ENCODE results near the gene FOXP1. TPM values are rescaled to one million over a fixed set of nuclear protein-coding genes. Genes with fewer than 3 reads are reported as not detected.

The FOXP1 gene
- total and polyA plus RNA-seq, 8 donors = 95.1 to 143 (median 123) TPM

DNA sequence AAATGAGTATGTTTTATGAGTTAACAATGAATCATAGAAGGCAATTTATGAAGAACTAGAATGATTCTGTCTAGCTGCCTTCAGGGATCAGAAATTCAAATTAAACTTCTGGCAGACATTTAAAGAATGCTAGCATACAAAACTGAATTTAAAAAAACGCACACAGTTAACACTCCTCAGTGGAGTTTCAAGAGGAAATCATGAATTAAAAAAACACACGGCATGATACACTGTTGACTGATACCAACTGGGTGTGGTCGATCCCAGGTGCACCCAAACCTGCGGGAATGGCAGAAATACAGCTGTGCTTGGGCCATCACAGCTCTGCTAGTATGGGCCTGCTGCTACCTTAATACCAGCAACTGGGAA is 526.0 kb downstream of the FOXP1 start:
- H3K27me3 ChIP-seq = no peaks in the 10 kb centered on the region
- TF ChIP-seq CTCF (IDR thresholded peaks at IDR 0.05) = no peak
- peaks cover 0 to 14% of the 10 kb centered on the region in 2 donors for H3K36me3 ChIP-seq
- peaks cover 36 to 80% of the 10 kb centered on the region in 2 donors for H3K4me1 ChIP-seq
- DNase-seq (no peak), ATAC-seq (peak; percentile 47)
- no peaks in the 10 kb centered on the region for H3K9me3 ChIP-seq
- H3K4me3 ChIP-seq = no peak overlapping the region
- intact Hi-C loops (cut with DNase I) = no loop called here
- peak overlapping the region; percentile 14 to 60 for H3K27ac ChIP-seq

- H3K27ac ChIP-seq = peak overlapping the region; percentile 21 to 60
Observed at GRCh38 chr3:71056327-71056726, 527.2 kb downstream of the FOXP1 start.

GRCh38 chr3:71055257-71056001 is 528.1 kb downstream of the FOXP1 start:
- TF ChIP-seq CTCF (IDR thresholded peaks at IDR 0.05) = no peak
- H3K4me1 ChIP-seq = peaks cover 37 to 80% of the 10 kb centered on the region in 2 donors
- H3K36me3 ChIP-seq = peaks cover 0 to 35% of the 10 kb centered on the region in 2 donors
- intact Hi-C loops (cut with DNase I) = no loop called here
- ATAC-seq (peak; percentile 37), DNase-seq (no peak)
- no peaks in the 10 kb centered on the region for H3K9me3 ChIP-seq
- H3K27ac ChIP-seq = peak overlapping the region; percentile 21 to 60
- H3K27me3 ChIP-seq = no peaks in the 10 kb centered on the region
- H3K4me3 ChIP-seq = no peak overlapping the region

More at GRCh38 chr3:71056327-71056726, 527.2 kb downstream of the FOXP1 start:
- TF ChIP-seq CTCF (IDR thresholded peaks at IDR 0.05) = no peak
- Histone ChIP-seq H3K4me1 (peaks cover 31 to 80% of the 10 kb centered on the region in 2 donors), H3K36me3 (peaks cover 0 to 26% of the 10 kb centered on the region in 2 donors), H3K9me3 (no peaks in the 10 kb centered on the region), H3K27me3 (no peaks in the 10 kb centered on the region), H3K4me3 (no peak overlapping the region)
- peak; percentile 36 for ATAC-seq
- intact Hi-C loops (cut with DNase I) = no loop called here
- DNase-seq = no peak

GRCh38 chr3:71054312-71054711 is 529.2 kb downstream of the FOXP1 start:
- Histone ChIP-seq H3K27ac (no peak overlapping the region), H3K27me3 (no peaks in the 10 kb centered on the region), H3K36me3 (peaks cover 0 to 43% of the 10 kb centered on the region in 2 donors), H3K4me1 (peaks cover 44 to 78% of the 10 kb centered on the region in 2 donors), H3K4me3 (no peak overlapping the region), H3K9me3 (no peaks in the 10 kb centered on the region)
- intact Hi-C loops (cut with DNase I) = no loop called here
- TF ChIP-seq CTCF (IDR thresholded peaks at IDR 0.05) = no peak
- ATAC-seq (no peak), DNase-seq (no peak)

- Histone ChIP-seq H3K36me3 (peaks cover 0 to 43% of the 10 kb centered on the region in 2 donors), H3K4me3 (no peak overlapping the region)
- intact Hi-C loops (cut with DNase I) = no loop called here
Observed at GRCh38 chr3:71053495-71053894, 530.0 kb downstream of the FOXP1 start.

More at GRCh38 chr3:71053495-71053894, 530.0 kb downstream of the FOXP1 start:
- Histone ChIP-seq H3K27me3 (no peaks in the 10 kb centered on the region), H3K27ac (peak overlapping the region in 1 of 2 donors; percentile 40), H3K4me1 (peaks cover 39 to 80% of the 10 kb centered on the region in 2 donors), H3K9me3 (no peaks in the 10 kb centered on the region)
- ATAC-seq (no peak), DNase-seq (no peak)
- TF ChIP-seq CTCF (IDR thresholded peaks at IDR 0.05) = no peak
